C4-2B (cell line): Measurements from ENCODE around the gene STK16.

ENCODE experiments used
- CTCF ChIP-seq: fragments of 450-650 bp; conservative IDR thresholded peaks from 2 replicates; pipeline ENCODE4 v1.5.1; 2017; ENCODE audit warnings: mild to moderate bottlenecking
- ZFX ChIP-seq: fragments of 450-650 bp; IDR thresholded peaks from 2 replicates; pipeline ENCODE4 v1.6.1; 2017

- TF ChIP-seq CTCF (no peak), ZFX (no peak)
Measured at GRCh38 chr2:219296631-219297391, 51.5 kb downstream of the STK16 start.
